SJCRH30 (cell line): ENCODE results near the gene ESF1. TPM values are rescaled to one million over a fixed set of nuclear protein-coding genes. Genes with fewer than 3 reads are reported as not detected.
"Not testable (repeated sequence)": the region's sequence is repeated elsewhere in the genome, so short reads cannot be mapped to it uniquely, and the experiment has no call there.

Source experiments
- DNase-seq, 2 experiments: peaks; one replicate each; pipeline ENCODE4 v3.0.0-alpha.2; 2015 to 2020
- H3K27ac ChIP-seq: fragments of 250-450 bp; sonication (Bioruptor Pico); 2 replicates; pipeline ENCODE4 v1.5.1; 2020; ENCODE audit warnings: mild to moderate bottlenecking, moderate library complexity
- H3K27me3 ChIP-seq: fragments of 250-450 bp; sonication (Bioruptor Pico); 2 replicates; pipeline ENCODE4 v1.5.1; 2020; ENCODE audit warnings: mild to moderate bottlenecking, moderate library complexity
- H3K36me3 ChIP-seq: fragments of 250-450 bp; sonication (Bioruptor Pico); 2 replicates; pipeline ENCODE4 v1.5.1; 2020; ENCODE audit warnings: mild to moderate bottlenecking, moderate library complexity
- H3K4me1 ChIP-seq: fragments of 250-450 bp; sonication (Bioruptor Pico); 2 replicates; pipeline ENCODE4 v1.5.1; 2020; ENCODE audit warnings: mild to moderate bottlenecking, moderate library complexity
- H3K4me3 ChIP-seq: fragments of 250-450 bp; sonication (Bioruptor Pico); 2 replicates; pipeline ENCODE4 v1.5.1; 2020; ENCODE audit warnings: mild to moderate bottlenecking, moderate library complexity
- H3K9me3 ChIP-seq: fragments of 250-450 bp; sonication (Bioruptor Pico); replicated peaks from 2 replicates; pipeline ENCODE4 v1.5.1; 2020; ENCODE audit warnings: mild to moderate bottlenecking, moderate library complexity
- total RNA-seq: library from RNA; depleted of rRNA; stranded (reverse); fragments of >200 nt; shearing (Covaris generic); gene quantifications from 2 replicates; pipeline ENCODE4 v1.2.3, GENCODE V29; 2014

Gene ESF1
- total RNA-seq, 1 experiment from 2014 or later: 33.9 TPM

DNA sequence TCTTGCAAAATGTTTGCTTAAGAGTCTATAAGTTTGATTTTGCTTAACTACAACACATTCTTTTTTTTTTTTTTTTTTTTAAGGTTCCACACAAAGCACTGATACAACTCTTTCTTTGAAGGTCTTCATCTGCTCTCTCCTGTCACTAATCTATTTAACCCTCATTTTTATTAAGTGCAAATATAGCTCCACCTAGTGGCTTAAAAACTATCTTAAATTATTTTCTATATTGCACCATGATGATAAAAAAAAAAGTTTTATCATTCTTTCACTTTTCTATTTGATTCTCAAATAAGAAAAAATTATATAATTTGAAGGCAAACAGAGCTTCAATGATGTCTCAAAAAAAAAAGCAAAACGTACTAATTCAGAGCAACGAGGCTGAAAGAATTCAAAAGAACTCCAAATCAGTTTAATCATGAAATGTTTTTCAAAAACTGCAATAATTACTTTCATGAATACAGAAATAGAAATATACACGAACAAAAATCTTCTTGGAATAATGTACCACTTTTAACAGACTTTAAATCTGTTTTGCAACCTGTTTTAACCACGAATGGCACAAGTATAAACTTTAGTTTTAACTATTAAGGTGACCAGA is 12.8 kb downstream of the ESF1 start:
- Histone ChIP-seq H3K27ac (no peak overlapping the region), H3K4me3 (no peak overlapping the region), H3K4me1 (no peaks in the 10 kb centered on the region), H3K9me3 (0 out of 2 replicates have a peak, but pooled peaks cover 2% of the 10 kb centered on the region), H3K36me3 (peaks cover 94% of the 10 kb centered on the region), H3K27me3 (no peaks in the 10 kb centered on the region)
- DNase-seq: peak in 1 of 2 experiments; percentile 37

DNA sequence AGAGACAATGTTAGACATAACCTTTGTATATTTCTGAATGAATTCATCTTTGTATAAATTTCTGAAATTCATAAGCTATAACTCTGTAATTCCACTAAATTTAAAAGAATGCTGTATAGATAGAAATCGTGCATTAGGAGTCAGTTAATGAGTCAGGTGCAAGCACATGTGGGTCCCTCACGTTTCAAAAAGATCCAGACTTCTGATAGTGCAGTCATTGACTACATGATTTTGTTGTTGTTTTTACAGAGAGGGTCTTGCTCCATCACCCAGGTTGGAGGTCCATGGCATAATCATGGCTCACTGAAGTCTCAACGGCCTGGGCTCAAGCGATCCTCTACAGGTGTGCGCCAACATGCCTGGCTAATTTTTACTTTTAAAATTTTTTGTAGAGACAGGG is 14.6 kb downstream of the ESF1 start:
- no peak overlapping the region for H3K27ac ChIP-seq
- peaks cover 94% of the 10 kb centered on the region for H3K36me3 ChIP-seq
- H3K27me3 ChIP-seq: no peaks in the 10 kb centered on the region
- no peak overlapping the region for H3K4me3 ChIP-seq
- DNase-seq: no peak
- H3K4me1 ChIP-seq: no peaks in the 10 kb centered on the region
- peaks cover 18% of the 10 kb centered on the region; the same call in 1 of the 2 replicates for H3K9me3 ChIP-seq

DNA sequence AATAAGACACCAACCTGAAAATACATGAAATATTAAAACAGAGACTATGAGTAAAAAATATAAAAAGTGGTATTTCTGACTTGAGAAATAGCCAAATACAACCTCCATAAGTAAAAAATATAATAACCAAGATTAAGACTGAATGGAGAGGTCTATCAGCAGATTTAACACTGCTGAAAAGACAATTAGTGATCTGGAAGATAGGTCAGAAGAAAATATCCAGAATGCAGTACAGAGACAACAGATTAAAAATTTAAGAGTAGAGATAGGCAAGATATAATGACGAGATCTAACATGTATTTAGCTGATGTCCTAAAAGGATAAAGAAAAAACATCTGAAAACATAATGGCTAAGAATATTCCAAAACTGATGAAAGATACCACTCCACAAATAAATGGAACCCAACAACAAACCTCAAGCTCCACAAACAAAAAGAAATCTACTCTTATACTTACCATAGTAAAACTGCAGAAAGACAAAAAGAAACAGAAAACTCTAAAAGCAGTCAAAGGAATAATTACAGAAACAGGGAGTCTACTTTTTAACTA is 18.8 kb downstream of the ESF1 start:
- H3K36me3 ChIP-seq: peaks cover 93% of the 10 kb centered on the region
- H3K27me3 ChIP-seq: no peaks in the 10 kb centered on the region
- H3K4me1 ChIP-seq: no peaks in the 10 kb centered on the region
- DNase-seq: no peak
- H3K4me3 ChIP-seq: no peak overlapping the region
- H3K9me3 ChIP-seq: peaks cover 22% of the 10 kb centered on the region; the same call in 1 of the 2 replicates
- H3K27ac ChIP-seq: no peak overlapping the region

DNA sequence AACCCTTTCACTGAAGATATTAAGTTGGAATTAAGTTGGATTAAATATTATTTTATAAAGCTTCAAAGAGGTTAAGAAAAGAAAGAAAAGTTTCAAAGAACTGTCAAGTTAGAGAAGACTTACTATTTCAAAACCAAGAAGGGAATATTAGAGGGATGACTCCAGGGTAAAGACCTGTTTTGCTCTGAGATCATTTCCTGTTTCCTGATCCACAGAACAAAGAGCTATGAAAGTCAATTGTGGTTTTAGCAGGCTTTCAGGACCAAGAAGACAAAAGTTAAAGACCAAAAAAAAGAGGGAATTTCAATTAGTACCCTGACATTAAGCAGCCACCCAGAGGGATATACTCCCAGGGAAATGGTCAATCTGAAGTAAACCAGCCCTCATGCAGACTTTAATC is 19.4 kb downstream of the ESF1 start:
- Histone ChIP-seq H3K27ac (no peak overlapping the region), H3K36me3 (peaks cover 87% of the 10 kb centered on the region), H3K4me1 (no peaks in the 10 kb centered on the region), H3K4me3 (no peak overlapping the region), H3K9me3 (peaks cover 22% of the 10 kb centered on the region; the same call in 1 of the 2 replicates), H3K27me3 (no peaks in the 10 kb centered on the region)
- DNase-seq: no peak

DNA sequence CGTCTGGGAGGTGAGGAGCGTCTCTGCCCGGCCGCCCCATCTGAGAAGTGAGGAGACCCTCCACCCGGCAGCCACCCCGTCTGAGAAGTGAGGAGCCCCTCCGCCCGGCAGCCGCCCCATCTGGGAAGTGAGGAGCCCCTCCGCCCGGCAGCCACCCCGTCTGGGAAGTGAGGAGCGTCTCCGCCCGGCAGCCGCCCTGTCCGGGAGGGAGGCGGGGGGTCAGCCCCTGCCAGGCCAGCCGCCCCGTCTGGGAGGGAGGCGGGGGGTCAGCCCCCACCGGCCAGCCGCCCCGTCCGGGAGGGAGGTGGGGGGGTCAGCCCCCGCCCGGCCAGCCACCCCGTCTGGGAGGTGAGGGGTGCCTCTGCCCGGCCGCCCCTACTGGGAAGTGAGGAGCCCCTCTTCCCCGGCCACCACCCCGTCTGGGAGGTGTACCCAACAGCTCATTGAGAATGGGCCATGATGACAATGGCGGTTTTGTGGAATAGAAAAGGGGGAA is 24.2 kb downstream of the ESF1 start:
- not testable (repeated sequence) for H3K9me3 ChIP-seq, H3K4me3 ChIP-seq, H3K27ac ChIP-seq, DNase-seq, H3K27me3 ChIP-seq, H3K4me1 ChIP-seq
- H3K36me3 ChIP-seq: peaks cover 78% of the 10 kb centered on the region

DNA sequence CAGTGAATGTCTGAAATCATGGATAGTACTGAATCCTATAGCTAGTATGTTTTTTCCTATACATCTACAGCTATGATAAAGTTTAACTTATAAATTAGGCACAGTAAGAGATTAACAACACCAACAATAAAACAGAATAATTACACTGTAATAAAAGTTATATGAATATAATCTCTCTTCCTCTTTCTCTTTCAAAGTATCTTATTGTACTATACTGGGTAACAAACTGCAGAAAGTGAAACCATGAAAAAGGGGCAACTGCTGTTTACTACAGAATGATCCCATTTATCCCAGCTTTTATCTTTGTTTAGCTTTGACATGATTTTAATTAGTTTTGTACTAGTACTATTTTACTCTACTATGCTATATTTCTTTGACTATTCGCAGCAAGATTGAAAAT is 25.8 kb downstream of the ESF1 start:
- Histone ChIP-seq H3K4me3 (no peak overlapping the region), H3K4me1 (no peaks in the 10 kb centered on the region), H3K27ac (no peak overlapping the region), H3K27me3 (no peaks in the 10 kb centered on the region), H3K36me3 (peaks cover 80% of the 10 kb centered on the region), H3K9me3 (peaks cover 4% of the 10 kb centered on the region; the same call in 1 of the 2 replicates)
- DNase-seq: no peak

DNA sequence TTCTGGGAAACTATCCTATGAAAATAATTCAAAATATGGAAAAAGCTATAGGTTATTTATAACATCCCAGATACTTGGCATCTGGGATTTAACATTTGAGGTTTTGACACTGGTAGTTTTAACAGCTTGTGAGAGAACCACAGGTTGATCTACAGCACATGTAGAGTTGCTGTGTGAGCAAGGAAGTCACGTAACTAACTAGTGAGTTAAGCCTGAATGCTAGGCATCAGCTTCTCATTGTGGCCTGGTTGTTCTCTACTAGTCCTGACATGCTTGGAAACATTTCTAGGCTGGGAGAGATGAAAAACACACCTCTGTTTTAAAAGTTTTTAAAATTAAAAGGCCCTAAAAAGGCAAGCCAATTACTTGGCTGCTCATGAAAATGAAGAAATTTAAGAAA is 28.2 kb downstream of the ESF1 start:
- no peaks in the 10 kb centered on the region for H3K27me3 ChIP-seq
- H3K36me3 ChIP-seq: peaks cover 69% of the 10 kb centered on the region

DNA sequence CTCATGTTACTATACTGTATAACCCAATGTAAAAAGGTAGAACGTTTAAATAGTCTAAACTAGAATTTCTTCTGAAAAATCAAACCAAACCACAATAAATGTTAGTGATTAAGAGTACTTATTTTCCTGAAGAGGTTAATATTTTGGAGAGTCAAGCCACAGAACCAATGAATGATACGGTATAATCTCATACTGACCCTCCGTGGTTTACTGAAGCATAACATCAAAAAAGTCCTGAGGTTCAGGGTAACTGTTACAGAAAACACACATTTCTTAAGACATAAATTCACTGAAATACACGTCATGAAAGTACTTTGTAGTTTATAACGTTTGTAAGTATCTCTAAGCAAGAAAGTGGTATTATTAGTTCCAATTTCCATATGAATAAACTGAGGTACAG is 28.9 kb downstream of the ESF1 start:
- no peak overlapping the region for H3K4me3 ChIP-seq
- H3K4me1 ChIP-seq: no peaks in the 10 kb centered on the region
- no peaks in the 10 kb centered on the region for H3K27me3 ChIP-seq
- H3K27ac ChIP-seq: no peak overlapping the region
- H3K36me3 ChIP-seq: peaks cover 70% of the 10 kb centered on the region
- no peaks in the 10 kb centered on the region for H3K9me3 ChIP-seq
- no peak for DNase-seq

More for the DNA sequence above, 28.2 kb downstream of the ESF1 start:
- Histone ChIP-seq H3K9me3 (peaks cover 1% of the 10 kb centered on the region; the same call in 1 of the 2 replicates), H3K27ac (no peak overlapping the region), H3K4me1 (no peaks in the 10 kb centered on the region), H3K4me3 (no peak overlapping the region)
- DNase-seq: no peak

DNA sequence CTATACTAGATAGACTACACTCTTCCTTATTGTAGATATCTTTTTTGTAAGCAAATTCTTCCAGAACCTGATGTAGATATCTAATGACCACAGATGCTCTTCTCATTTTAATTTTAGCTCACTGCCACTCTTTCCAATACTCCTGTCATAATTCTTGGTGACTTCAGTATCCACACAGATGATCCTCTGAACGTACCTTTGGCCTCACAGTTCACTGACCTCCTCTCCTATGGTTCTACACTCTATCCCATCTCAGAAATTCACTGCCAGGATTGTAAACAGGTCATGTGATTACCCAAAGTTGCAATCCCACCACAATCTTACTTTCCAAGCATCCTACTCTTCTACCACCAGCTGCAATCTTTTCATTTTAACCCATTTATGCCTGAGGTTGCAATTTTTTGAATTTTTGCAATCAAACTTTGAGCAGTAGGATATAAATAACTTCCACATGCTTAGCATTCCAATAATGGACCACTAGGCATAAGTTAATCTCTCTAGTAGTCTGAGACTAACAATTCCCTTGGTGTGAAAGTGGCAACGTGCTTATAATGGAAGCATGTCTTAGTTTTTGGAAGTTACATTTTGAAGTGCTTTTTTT is 31.2 kb downstream of the ESF1 start:
- H3K27ac ChIP-seq: no peak overlapping the region
- no peak for DNase-seq
- H3K4me1 ChIP-seq: no peaks in the 10 kb centered on the region
- H3K4me3 ChIP-seq: no peak overlapping the region
- H3K36me3 ChIP-seq: peaks cover 66% of the 10 kb centered on the region
- H3K27me3 ChIP-seq: no peaks in the 10 kb centered on the region
- no peaks in the 10 kb centered on the region for H3K9me3 ChIP-seq

DNA sequence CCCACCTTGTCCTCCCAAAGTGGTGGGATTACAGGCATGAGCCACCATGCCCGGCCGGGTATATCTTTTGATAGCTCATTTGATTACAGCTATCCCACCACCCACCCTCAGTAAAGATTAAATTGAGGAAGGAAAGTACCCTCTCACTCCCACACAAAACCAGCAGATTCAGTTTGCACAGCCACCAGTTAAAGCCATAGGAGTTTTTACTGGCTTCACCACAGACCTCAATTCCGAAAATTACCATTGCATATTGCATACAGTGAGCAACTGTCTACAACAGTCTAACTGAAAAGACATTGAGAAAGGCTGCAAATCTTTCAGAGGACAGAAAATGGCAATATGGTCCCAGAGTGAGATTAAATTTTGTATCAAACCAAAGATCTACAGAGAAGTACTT is 34.9 kb downstream of the ESF1 start:
- Histone ChIP-seq H3K36me3 (peaks cover 49% of the 10 kb centered on the region), H3K9me3 (no peaks in the 10 kb centered on the region), H3K4me1 (no peaks in the 10 kb centered on the region), H3K4me3 (no peak overlapping the region), H3K27me3 (no peaks in the 10 kb centered on the region), H3K27ac (no peak overlapping the region)
- no peak for DNase-seq

DNA sequence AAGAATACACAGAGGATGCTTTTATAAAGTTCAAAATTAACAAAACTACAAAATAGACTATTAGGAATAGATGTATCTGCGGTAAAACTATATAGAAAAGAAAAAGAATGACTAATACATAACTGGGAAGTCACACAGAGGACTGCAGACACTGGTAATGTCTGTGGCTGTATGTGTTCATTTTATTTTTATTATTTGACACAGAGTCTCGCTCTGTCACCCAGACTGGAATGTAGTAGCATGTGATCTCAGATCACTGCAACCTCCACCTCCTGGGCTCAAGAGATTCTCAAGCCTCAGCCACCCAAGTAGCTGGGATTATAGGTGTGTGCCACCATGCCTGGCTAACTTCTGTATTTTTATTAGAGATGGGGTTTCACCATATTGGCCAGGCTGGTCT is 38.9 kb downstream of the ESF1 start:
- H3K36me3 ChIP-seq: peaks cover 64% of the 10 kb centered on the region
- no peaks in the 10 kb centered on the region for H3K27me3 ChIP-seq
- no peak for DNase-seq
- no peak overlapping the region for H3K4me3 ChIP-seq
- H3K27ac ChIP-seq: no peak overlapping the region
- no peaks in the 10 kb centered on the region for H3K4me1 ChIP-seq
- peaks cover 15% of the 10 kb centered on the region for H3K9me3 ChIP-seq

DNA sequence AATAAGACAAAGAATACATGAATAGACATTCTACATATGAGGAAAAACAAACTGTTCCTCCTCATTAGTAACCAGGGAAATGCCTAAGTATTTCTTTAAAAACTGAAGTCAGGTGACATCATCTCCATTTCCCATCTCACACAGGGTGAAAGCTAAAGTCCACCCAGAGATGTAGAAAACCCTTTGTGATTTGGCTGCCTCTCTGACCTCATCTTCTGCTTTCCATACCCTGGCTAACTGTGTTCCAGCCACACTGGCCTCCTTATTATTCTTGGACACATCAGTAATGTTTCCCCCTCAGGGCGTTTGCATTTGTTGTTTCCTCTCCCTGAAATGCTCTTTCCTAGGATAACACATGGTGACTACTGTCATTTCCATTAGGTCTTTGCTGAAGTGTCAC is 40.4 kb downstream of the ESF1 start:
- Histone ChIP-seq H3K27ac (no peak overlapping the region), H3K36me3 (peaks cover 59% of the 10 kb centered on the region), H3K27me3 (no peaks in the 10 kb centered on the region), H3K4me3 (no peak overlapping the region), H3K9me3 (peaks cover 19% of the 10 kb centered on the region), H3K4me1 (no peaks in the 10 kb centered on the region)
- DNase-seq: peak; percentile 11 to 20

DNA sequence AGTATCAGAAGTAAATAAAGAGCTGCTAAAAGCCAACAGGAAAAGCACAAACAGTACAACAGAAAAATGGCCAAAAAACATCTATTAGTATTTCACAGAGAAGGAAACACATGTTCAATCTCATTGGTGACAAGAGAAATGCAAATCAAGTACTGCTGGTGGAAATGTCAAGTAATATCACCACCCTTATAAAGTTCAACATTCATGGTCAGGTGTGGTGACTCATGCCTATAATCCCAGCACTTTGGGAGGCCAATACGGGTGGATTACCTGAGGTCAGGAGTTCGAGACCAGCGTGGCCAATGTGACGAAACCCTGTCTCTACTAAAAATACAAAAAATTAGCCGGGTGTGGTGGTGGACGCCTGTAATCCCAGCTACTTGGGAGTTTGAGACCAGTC is 42.8 kb downstream of the ESF1 start:
- no peaks in the 10 kb centered on the region for H3K27me3 ChIP-seq
- H3K9me3 ChIP-seq: peaks cover 19% of the 10 kb centered on the region
- DNase-seq: no peak
- peaks cover 53% of the 10 kb centered on the region for H3K36me3 ChIP-seq
- no peak overlapping the region for H3K27ac ChIP-seq
- no peak overlapping the region for H3K4me3 ChIP-seq
- peaks cover 5% of the 10 kb centered on the region for H3K4me1 ChIP-seq

DNA sequence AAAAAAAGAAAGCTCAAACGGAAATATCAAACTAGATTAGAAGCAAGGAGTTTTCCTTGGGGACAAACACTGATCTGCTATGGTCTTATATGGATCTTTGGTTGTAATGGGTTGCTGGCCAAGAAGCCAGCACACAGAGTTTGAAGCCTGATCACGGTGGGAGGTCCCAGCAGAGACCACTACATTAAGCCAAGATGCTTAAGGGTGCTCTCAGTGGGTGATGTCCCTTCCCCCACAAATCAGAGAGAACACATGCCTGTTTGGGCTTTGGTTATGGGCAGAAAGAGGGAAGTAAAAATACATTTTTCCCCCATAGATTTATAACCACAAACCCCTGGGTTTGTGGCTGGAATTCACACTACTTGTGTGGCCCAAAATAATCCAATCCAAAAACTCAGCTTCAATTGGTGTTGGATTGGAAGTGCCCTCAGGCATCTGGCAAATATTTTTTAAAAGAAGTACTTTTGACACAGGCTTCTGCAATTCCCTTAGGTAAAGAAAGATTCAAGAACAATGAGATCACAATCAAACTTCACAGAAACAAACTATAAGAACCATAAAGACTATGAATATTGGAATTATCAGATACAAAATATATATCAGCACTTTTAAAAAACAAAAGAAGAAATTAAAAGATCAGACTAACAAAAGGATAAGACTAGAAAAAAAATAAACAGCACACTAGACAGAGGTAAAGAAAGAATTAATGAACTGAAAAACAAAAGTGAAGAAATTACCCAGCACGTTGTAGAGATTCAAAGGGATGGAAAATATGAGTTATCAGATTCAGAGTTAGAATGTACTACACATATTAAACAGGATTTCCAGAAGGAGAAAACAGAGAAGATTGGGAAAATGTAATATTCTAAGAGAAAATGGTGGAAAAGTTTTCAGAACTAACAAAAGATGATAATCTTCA is 44.7 kb downstream of the ESF1 start:
- peak; percentile 74 to 76 for DNase-seq
- H3K36me3 ChIP-seq: peaks cover 48% of the 10 kb centered on the region
- peaks cover 13% of the 10 kb centered on the region for H3K4me1 ChIP-seq
- H3K27me3 ChIP-seq: no peaks in the 10 kb centered on the region
- H3K4me3 ChIP-seq: no peak overlapping the region
- H3K9me3 ChIP-seq: peaks cover 19% of the 10 kb centered on the region
- no peak overlapping the region for H3K27ac ChIP-seq

DNA sequence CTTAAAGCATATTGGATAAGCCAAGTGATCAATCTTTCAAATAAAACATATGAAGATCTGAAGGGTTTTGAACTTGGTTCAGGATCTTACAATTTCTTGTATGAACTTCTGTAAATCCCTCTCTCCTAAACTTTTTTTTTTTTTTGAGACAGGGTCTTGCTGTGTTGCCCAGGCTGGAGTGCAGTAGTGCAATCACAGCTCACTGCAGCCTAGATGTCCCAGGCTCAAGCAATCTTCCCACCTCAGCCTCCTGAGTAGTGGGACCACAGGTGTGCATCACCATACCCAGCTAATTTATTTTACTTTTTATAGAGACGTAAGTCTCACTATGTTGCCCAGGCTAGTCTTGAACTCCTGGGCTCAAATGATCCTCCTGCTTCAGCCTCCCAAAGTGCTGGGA is 46.5 kb downstream of the ESF1 start:
- H3K27ac ChIP-seq, H3K4me3 ChIP-seq, H3K27me3 ChIP-seq, DNase-seq: not testable (repeated sequence)
- H3K36me3 ChIP-seq: peaks cover 45% of the 10 kb centered on the region
- peaks cover 14% of the 10 kb centered on the region; the same call in 1 of the 2 replicates for H3K9me3 ChIP-seq
- H3K4me1 ChIP-seq: peaks cover 13% of the 10 kb centered on the region
